IPS-NIHi7 (cell line): ENCODE results near the gene NRROS.
"Not testable (repeated sequence)": the region's sequence is repeated elsewhere in the genome, so short reads cannot be mapped to it uniquely, and the experiment has no call there.

Experiments used
- DNase-seq: peaks from one replicate; pipeline ENCODE4 v3.0.0; 2012; ENCODE audit warnings: mixed read lengths; ENCODE audit errors: extremely low spot score

The NRROS gene

DNA sequence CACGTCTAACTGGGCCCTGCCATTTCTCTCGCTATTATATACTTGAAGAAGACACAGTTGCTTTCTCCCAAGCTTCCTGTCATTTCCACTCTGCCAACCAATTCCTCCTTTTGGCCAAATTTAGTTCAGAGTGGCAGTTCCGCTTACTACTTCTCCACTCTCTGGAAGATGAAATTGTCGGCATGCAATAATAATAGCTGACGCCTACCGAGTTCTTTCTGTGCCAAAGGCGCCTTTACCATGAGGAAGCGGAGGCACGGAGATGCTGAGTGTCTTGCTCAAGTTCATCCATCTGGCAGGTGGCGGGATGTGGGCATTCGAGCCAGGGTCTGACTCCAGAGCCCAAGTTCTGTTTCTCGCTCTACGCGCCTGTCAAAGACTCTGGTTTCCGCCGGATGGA lies 14.6 kb upstream of the NRROS start:
- DNase-seq: no peak

DNA sequence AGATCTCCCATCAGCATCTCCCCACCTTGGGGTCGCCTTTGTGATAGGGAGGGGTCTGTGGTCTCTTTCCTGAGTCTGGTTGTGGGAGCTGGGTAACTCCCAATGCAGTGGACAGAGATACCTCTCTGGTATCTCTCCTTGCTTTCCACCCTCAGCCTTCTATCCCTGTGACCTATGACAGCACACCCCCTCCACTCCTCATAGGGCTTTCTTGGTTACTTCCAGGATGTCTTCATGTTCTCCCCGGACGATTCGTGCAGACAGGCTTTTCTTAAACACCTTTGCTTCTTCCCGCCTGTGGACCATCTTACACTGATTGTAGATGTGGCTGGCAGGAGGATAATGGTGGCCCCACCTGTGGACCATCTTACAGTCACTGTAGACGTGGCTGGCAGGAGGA lies 14.2 kb upstream of the NRROS start:
- DNase-seq: no peak

DNA sequence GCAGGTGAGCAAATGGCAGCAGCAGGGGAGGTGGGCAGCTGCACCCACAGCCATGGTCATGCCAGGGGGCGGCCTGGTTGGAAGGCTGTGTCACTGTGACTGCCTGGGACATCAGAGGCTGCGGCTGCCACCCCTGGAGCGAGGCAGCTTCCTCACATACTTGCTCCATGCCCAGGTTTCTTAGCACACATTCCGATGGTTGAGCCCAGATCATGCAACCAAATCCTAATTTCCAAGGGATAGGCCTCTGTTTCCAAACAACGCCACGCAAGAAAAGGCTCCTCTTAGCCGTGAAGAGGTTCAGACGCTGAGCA lies 11.6 kb upstream of the NRROS start:
- DNase-seq: no peak

DNA sequence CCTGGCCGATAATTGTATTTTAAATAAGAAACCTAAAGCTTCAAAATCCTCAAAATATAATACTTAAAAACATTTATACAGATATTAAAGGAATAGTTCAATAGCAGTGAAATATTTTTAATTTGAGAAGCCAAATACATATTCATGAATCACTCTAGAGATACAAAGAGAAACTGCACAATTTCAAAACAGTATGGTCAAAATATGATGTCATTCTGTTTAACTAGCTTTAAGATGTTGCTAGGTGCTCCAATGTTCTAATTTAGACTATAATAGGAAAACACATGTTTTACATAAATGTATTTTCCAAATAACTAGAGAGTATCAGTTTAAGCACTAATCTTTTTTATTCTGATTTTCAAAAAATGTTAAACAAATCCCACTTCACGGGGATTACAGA lies 10.3 kb upstream of the NRROS start:
- DNase-seq: no peak

DNA sequence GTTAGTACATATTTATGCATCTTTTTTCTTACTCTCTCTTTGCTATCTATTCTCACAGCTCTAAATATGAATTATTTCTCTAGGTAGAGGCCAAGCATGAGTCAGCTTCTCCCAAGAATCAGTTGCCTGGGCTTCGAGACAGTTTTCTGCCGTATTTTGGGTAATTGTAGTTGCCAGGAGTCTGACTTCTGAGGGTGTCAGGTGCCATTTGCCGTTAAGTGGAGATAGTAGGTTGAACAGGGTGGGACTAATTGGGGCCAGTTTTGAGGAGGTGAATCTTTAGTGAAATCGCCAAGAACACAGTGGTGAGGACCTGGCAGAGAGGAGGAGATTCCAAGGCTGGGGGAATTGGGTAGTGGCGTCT lies 7.8 kb upstream of the NRROS start:
- no peak for DNase-seq

DNA sequence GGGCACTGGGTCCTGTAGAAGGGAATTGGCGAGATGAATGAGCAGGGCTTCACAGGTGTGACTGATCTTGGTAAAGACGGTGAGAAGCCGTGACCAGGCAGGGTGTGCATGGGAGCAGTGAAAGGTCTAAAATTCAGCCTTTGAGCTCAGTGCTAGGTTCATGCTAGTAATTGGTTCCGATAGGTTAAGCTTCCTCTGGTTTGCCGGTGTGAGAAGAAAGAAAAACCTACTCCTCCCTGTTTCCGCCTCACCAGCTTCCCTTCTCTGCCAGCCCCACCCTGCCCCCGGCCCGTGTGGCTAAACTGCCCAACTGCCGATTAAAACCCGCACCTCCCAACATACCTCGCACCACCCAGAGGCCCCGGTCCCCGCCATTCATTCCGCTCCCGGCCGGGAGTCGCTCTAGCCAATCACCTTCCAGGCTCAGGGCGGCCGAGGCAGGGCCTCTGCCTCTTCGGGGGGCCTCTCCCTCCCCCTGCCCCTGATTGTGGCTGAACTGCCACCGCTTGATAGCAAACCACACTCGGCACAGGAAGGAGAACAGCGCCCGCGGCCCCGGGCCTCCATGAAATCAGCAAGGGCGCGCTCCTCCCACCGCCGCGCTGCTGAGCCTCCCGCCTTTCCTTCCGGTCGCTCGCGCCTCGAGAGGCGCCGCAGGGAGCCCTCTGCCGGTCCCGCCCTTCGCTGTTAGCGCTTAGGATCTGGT lies 7.3 kb upstream of the NRROS start:
- DNase-seq: peak; percentile 85

DNA sequence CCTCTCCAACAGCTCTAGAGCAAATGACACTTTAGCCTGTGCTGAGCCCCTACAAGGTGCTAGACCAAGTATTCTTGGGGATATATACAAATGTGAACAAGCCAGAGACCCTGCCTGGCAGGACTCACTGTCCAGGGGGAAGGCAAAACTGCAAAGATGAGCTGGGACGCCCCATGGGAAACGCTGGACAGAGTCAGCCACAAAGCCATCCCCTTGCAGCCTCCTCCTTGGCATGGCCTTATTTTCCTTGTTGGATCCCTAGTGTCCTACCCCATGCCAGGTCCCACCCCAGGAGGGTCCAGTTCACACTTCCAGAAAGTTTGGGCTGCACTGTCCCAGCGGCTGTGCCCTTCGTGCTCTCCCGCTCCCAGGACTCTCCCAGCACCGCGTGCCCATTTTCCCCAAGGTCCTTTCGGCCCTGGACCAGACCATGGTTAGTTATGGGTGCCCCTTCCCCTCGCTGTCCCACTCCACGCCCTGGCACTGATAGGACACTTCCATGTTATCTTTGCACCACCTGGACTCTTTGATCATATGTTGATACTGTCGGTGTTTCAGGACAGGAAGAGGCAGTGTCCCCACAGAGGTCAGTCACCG lies 5.8 kb upstream of the NRROS start:
- no peak for DNase-seq

DNA sequence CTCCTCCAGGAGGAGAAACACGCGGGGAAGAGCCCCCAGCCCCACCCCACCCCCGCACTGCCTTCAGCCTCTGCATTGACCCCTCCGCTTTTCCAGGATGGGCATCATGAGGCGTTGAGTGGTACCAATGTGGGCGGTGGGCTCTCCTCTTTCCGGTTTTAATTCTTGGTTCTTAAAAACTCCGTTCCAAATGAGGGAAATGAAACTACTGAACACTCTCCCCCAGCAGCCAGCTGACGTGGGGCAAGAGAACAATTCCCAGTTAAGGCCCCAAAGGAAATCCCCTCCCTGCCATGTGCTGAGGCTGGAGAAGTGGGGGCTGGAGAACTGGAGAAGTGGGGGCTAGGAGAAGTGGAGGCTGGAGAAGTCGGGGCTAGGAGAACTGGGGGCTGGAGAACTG lies 5.3 kb upstream of the NRROS start:
- no peak for DNase-seq

DNA sequence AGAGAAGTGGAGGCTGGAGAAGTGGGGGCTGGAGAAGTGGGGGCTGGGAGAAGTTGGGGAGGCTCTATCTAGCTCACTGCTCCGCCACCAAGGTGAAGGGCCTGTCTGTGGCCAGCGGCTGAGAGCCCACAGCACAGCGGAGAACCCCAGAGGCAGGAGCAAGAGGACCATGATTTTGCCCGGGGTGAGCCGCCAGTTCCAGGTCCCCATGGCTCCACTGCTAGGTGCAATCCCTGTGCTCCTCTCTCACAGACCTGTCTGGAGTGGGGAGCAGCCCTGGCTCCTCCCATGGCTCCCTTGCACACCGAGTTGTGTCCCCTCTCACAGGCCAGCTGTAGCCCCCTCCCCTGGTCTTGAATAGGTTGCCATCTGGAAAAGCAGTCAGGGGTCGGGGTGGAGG lies 4.7 kb upstream of the NRROS start:
- DNase-seq: no peak

DNA sequence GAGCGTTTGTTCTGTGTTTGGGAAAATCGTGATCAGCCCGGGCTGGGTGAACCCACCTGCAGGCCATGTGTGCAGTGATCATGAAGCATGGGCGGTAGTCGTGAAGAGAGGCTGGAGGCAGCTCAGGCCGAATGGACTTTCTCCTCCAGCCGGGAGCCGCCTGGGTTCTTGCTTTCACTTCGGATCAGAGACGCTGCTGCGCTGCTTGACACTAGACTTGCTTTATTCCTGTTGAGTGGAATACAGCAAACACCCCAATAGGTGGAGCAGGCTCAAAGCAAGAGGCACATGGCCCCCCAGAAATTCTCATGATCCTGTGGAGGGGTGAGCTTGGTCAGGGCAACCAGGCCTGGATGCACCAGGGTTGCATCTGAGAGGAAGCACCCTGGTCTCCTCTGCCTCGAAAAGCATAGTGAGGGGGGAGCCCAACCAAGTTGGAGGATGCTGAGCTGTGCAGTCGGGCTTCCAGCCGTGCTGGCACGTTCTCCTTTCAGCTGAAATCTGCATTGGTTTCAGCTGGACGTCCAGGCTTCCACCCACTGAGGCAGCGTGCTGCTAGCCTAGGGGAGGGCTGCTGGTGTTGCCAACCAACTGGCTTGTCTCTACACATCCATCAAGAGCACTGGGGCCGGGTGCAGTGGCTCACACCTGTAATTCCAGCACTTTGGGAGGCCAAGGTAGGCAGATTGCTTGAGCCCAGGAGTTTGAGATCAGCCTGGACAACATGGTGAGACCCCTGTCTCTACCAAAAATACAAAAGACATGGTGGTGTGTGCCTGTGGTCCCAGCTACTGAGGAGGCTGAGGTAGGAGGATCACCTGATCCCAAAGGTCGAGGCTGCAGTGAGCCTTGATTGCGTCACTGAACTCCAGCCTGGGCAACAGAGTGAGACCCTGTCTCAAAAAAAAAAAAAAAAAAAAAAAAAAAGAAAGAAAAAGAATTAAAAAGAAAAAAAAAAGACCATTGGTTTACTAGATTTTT lies 2.8 kb upstream of the NRROS start:
- no peak for DNase-seq

DNA sequence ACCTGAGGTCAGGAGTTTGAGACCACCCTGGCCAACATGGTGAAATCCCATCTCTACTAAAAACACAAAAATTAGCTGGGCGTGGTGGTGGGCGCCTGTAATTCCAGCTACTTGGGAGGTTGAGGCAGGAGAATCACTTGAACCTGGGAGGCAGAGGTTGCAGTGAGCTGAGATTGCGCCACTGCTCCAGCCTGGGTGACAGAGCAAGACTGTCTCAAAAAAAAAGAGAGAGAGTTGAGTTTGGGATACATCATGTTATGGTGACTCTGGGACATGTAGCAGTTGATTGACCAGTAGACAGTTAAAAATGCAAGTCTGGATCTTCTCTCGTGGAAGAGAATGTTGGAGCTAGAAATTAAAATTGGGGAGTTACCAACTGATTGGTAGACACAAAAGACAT lies 1.6 kb upstream of the NRROS start:
- DNase-seq: not testable (repeated sequence)

DNA sequence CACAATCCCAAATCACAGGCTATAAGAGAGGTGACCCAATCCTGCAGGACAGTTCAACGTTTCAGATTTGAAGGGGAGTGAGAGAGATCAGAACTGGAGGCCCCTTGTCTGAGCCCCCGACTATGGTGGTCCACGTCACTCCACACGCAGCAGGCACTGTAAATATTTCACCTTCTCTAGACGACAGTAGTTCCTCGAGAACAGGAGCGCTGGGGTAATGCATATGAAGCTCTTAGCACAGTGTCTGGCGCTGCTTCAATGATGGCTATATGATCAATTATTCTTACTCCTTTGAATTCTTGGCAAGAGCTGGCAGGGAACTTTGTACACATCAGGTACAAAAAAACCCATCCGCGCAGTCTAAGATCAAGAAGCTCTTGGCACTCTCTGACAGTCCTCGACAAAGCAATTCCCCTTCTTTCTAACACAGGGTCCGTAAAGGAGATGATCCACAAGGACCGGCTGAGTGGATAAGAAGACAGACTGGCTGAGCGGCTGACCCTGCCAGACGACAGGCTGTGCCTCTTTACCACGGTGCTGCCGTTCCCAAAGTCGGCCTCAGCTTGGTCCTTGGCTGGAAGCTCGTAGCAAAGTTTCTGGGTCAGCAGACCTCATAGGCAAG lies 522 bp upstream of the NRROS start:
- DNase-seq: no peak

DNA sequence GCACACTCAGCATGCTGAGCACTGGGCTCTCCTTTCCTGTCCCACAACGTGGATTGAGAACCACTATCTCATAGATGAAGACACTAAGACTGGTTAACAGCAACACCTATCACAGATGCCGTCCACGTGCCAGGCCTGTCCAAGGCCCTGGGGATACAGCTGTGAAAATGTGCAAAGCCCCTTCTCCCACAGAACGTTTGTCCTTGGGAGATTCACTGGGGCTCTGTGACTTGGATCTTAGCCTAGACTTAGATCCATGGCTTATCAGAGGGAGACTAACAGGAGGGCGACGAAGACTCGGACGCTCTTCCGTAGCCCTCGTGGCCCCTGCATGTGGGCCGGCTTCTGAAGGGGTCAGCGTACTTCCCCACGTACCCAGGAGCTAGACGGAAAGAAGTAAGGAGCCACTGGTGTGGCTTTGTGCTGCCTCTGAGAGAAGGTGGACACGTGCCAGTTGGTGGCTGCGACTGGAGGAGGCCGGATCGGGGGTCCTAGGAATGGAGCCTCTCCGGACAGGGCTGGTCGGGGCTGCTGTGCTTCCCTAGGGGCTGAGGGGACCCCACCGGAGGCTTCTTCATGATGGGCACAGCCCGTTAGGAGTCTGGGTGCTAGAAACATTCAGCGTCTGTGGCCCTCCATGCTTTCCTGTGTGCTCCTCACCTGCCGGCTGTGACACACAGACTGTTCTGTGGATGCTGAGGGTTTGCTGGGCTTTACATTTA lies 964 bp downstream of the NRROS start:
- no peak for DNase-seq

DNA sequence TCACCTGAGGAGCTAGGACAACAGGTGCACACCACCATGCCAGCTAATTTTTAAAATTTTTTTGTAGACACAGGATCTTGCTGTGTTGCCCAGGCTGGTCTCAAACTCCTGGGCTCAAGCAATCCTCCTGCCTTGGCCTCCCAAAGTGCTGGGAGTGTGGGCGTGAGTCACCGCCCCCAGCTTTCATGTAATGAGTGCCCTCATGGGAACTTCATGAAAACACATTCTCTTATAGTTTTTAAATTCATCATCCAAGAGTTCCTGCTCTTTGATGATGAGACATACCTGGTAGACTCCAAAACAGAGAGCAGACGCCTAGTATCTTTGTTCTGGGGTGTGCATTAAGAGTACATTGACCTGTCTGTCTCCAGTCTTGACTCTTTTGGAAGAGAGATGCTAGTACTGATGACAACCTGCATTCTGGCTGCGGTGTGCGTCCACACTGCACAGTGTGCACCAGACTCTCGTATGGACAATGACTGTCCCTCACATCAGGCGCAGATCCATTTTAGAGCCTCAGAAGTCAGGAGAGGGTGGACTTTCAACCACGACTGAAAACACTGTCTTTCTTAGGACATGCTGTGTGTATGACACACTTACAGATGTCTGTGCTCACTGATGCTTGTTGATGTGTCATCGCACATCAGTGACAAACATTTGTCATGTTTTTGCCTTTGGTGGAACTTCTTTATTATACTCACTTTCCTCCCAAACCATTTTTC lies 2.0 kb downstream of the NRROS start:
- DNase-seq: no peak

DNA sequence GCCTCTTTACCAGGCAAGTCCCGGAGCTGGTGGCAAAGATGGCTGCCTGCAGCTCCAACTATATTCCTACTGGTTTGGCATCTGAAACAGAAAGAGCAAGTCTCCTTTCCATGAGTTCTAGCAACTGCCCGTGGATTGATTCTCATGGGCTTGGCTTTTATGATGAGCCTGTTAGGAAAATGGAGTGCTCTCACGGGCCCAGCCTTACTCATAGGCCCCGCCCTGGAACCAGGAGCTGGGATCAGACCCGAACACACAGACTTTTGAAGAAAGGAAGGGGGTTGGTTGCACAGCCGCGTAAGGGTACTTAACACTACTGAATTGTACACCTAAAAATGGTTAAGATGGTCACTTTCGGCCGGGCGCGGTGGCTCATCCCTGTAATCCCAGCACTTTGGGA lies 2.9 kb downstream of the NRROS start:
- no peak for DNase-seq

DNA sequence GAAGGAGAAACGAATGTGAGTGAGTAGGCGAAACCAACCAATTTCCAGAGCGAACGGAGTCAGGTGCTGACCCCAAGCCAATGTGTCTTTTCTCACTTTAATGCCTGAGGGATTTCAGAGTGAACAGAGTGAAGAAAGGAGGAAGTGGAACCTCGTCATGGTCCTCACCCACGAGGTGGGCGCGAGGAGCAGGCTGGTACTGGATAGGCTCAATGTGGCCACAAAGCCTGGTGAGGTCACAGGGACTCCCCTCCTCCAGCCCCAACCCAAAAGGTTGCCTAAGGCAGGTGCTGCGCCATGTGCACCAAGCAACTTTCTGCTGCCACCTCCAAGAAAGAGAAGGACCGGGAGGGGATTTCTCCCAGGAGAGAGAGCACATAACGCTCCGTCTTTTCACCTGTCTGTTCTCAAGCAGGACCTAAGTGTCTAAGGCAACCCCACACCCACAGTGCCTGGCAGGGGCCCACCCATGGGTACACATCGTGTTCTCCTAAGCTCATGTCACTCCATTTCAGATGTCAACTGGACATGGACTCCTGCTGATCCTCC lies 3.8 kb downstream of the NRROS start:
- DNase-seq: no peak

DNA sequence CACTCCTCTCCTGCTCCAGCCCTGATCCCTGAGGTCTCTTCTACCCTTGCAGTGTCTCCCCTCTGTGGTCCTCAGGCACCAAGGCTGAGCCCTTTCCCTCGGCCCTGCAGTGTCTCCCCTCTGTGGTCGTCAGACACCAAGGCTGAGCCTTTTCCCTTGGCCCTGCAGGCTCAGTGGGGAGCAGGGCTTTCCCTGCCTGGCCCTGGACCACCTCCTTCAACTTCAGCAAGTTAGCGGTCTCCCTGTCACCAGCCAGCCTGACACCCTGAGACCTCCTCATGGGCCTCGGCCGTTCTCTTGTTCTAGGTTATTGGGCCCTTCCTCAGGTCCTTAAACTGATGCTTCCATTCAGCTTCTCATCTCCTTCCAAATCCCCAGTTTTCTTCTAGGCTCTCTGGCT lies 4.3 kb downstream of the NRROS start:
- DNase-seq: no peak

DNA sequence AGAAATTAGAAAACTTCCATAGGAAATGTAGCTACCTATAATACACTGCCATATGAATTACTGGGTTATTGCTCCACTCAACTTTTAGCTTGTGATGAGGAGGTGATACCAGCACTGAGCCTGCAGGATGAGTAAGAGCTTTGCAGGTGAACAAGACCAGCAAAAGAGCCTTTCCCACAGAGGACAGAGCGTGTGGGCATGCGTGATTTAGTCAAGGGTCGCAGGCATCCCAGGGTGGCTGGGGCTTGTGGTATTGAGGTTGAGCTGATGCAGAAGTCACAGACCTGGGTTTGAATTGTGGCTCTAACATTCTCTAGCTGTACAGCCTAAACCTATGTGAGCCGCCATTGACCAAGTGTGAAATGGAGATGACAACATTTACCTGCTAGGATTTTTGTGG lies 5.6 kb downstream of the NRROS start:
- DNase-seq: no peak

DNA sequence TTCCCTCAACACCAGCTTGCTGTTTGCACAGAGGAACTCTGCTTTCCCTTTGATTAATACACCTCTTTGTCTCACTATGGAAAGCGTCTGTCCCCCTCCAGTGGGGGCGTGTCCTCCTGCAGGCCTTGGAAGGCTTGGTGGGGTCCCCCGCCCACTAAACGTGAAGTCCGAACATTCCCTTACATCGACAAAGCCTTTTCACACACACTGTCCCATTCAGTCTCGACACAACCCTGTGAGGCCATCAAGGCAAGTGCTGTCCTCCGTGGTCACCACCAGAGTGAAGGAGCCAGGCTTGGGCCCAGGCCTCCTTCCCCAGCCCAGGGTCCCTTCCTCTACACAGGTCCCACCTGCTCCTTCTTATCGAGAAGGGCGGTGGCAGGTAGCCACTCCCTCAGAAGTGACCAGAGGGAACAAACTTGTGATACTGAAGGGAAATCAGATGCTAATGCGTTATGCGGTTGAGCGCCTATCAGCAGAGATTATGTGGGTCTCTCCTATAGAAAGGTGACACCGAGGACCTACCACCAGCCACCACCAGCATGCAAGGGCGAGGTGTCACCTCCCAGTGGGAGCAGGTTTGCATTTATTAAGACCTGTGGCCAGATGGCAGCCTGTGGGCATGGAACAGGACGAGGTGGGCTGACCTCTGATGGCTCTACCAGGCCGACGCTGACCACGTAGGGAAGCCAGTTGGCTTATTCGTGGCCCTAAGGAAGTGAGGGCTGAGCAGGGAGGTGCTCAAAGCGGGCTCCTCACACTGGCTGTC lies 6.6 kb downstream of the NRROS start:
- no peak for DNase-seq

DNA sequence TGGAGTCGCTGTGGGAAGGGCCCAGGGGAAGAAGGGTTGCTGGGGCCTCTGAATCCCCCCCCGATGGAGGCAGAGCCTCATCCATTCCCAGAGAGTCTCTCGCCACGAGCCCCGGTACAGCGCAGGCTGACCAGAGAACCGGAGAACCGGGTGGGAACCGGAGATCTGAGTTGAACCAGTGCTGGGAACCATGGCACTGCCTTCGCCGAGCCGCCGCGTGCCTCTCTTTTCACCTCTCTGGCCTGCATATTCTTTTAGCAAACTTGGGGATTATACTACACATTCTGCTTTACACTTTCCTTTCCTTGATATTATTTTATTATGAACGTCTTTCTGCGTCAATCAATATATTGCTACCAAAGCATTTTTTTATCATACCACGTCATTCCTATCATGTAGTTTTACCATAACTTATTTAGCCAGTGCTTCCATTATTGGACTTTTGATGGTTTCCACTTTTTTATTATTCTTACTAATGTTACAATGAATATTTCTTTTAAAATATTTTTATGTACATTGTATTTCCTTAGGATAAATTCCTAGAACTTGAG lies 7.2 kb downstream of the NRROS start:
- no peak for DNase-seq
